Measurements from ENCODE around the gene RGS12. TPM values are rescaled to one million over a fixed set of nuclear protein-coding genes. Genes with fewer than 3 reads are reported as not detected.
A peak's percentile ranks its signal among the peaks of the same experiment; 100 is the strongest.

RGS12 gene
- total and polyA plus RNA-seq, 2 of the 8 experiments (the other 6 are each of a cell fraction or from before 2014, with no cell fraction given), result 6.0 to 16.4 TPM

DNA sequence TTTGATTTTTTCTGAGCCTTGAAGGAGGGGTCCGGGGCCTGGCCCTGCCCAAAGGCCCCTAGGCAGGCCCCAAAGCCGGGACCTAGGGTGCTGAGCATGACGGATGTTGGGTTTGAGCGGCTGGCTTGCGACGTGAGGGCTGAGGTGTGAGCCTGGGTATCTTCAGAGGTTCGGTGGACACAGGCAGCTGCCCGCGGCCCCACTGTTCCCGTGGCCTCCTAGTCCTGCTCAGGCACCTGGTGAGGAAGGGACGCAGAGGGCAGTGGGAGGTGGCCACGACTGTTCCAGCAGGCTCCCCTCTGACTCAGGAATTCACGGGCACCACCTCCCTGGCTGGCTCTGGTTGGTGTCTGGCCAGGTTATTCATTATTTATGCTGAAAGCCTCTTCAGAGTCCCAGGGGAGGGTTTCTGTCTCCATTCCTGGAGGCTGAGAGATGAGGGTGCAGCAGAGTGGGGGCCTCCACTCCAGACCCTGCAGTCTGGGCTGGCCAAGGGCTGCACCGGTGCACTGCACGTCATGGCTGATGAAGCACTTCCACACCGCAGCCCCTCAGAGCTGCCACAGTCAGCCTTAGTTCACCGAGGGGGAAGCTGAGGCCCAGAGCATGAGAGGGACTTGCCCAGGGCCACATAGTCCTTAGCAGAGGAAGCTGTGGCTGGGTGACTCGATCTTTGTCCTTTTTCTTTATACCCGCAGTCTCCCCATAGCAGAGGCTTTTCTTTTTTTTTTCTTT, 41.7 kb upstream of the RGS12 start:
- Histone ChIP-seq H3K79me2 (ENCODE audit: control insufficient read depth in 1 of 2, insufficient read depth in 2 of 2, low read length in 2 of 2) (no peaks in the 10 kb centered on the region), H3K27ac (ENCODE audit: low read depth, low read length) (no peak overlapping the region), H3K36me3 (ENCODE audit: control insufficient read depth in 2 of 4, insufficient read depth in 4 of 4, low read length in 3 of 4) (no peaks in the 10 kb centered on the region), H2BK20ac (ENCODE audit: low read length) (no peak overlapping the region), H2AK5ac (ENCODE audit: low read depth, low read length) (no peak overlapping the region), H3K79me1 (ENCODE audit: low read depth, low read length) (no peaks in the 10 kb centered on the region), H2BK15ac (ENCODE audit: low read length) (no peak overlapping the region), H2BK120ac (replicated peaks; ENCODE audit: low read depth, low read length) (no peak overlapping the region), H3K56ac (replicated peaks; ENCODE audit: insufficient read length, low read depth, low read length) (no peak overlapping the region), H3K4me1 (replicated peaks in 1 of 4; ENCODE audit: control insufficient read depth in 3 of 4, insufficient read depth in 4 of 4, low read length in 3 of 4) (peaks cover 0 to 8% (median 0%) of the 10 kb centered on the region in 4 experiments; a peak in 3 of 7 replicates), H4K20me1 (replicated peaks in 1 of 2; ENCODE audit: control insufficient read depth in 1 of 2, insufficient read depth in 2 of 2, low read length in 2 of 2) (peaks cover 1 to 6% of the 10 kb centered on the region in 2 experiments), H4K8ac (ENCODE audit: extremely low read depth, insufficient read depth, low read length) (peak overlapping the region; percentile 22), H3K4ac (replicated peaks; ENCODE audit: insufficient read length, low read depth, low read length) (no peak overlapping the region), H3K4me3 (ENCODE audit: extremely low read depth in 1 of 4, insufficient read depth in 2 of 4, low read depth in 3 of 4, low read length in 4 of 4) (no peak overlapping the region), H2BK5ac (ENCODE audit: low read depth, low read length) (0 out of 2 replicates have a peak overlapping the region, but pooled peaks have one; percentile 60), H2AFZ (ENCODE audit: low read length) (no peak overlapping the region), H3K9me3 (ENCODE audit: insufficient read depth in 2 of 2, low read depth in 1 of 2, low read length in 1 of 2) (no peaks in the 10 kb centered on the region), H3K23me2 (ENCODE audit: low read depth, low read length) (no peaks in the 10 kb centered on the region), H3K23ac (ENCODE audit: insufficient read length) (no peak overlapping the region), H4K91ac (replicated peaks; ENCODE audit: insufficient read length, low read length) (no peak overlapping the region), H2BK12ac (ENCODE audit: low read depth, low read length) (no peak overlapping the region), H3K4me2 (ENCODE audit: insufficient read depth in 1 of 2, low read depth in 2 of 2, low read length in 2 of 2) (no peak overlapping the region; a peak in 1 of 4 replicates), H3K9ac (replicated peaks in 1 of 4; ENCODE audit: extremely low read depth in 1 of 4, low read depth in 3 of 4, low read length in 3 of 4) (no peak overlapping the region), H3K18ac (ENCODE audit: extremely low read depth, low read length) (no peak overlapping the region), H4K5ac (ENCODE audit: insufficient read length, low read depth, low read length) (no peak overlapping the region), H3K14ac (ENCODE audit: insufficient read length) (no peak overlapping the region), H3K27me3 (replicated peaks in 1 of 4; ENCODE audit: control insufficient read depth in 3 of 4, extremely low read depth in 1 of 4, insufficient read depth in 3 of 4, low read length in 3 of 4) (no peaks in the 10 kb centered on the region)
- ChIA-PET POLR2A (ENCODE audit: partially characterized antibody) (interaction anchor here (1.9 kb wide), 1 partner anchor 67 kb away, joined by 4 read pairs; no protein-coding TSS in a partner anchor), CTCF (ENCODE audit: partially characterized antibody) (interaction anchor here (0.9 kb wide), 1 partner anchor 10 kb away, joined by 3 read pairs; no protein-coding TSS in a partner anchor)
- 81% methylated on average over 19 of the region's 19 CpGs; no CpG with 5 or more reads in 1 of the 2 experiments for WGBS, 2 experiments (ENCODE audit: extremely low coverage in 1 of 2, insufficient coverage in 1 of 2, insufficient read length in 1 of 2, insufficient replicate concordance in 2 of 2, low coverage in 1 of 2, low lambda C conversion rate in 2 of 2, missing lambda C conversion rate in 1 of 2)
- no peak for DNase-seq (ENCODE audit: low read depth in 1 of 2, low spot score in 2 of 2)
- FAIRE-seq, result no peak
- no peak for TF ChIP-seq RBBP5 (IDR thresholded peaks at IDR 0.05; ENCODE audit: borderline replicate concordance, low read depth, low read length)
- TF ChIP-seq TEAD4 (IDR thresholded peaks at IDR 0.05; ENCODE audit: low read depth, low read length), result no peak
- no peak for TF ChIP-seq GTF2F1 (IDR thresholded peaks at IDR 0.05; ENCODE audit: borderline replicate concordance, low read depth, low read length)
- no peak for TF ChIP-seq CBX5 (IDR thresholded peaks at IDR 0.05; ENCODE audit: low read depth, low read length)
- no peak for TF ChIP-seq EGR1 (IDR thresholded peaks at IDR 0.05; ENCODE audit: borderline replicate concordance, low read depth, low read length)
- TF ChIP-seq RNF2 (IDR thresholded peaks at IDR 0.05; ENCODE audit: borderline replicate concordance, low read depth, low read length, missing control alignments, poor library complexity, severe bottlenecking), result no peak
- TF ChIP-seq BACH1 (IDR thresholded peaks at IDR 0.05; ENCODE audit: low read length), result no peak
- TF ChIP-seq, protein P1, sequence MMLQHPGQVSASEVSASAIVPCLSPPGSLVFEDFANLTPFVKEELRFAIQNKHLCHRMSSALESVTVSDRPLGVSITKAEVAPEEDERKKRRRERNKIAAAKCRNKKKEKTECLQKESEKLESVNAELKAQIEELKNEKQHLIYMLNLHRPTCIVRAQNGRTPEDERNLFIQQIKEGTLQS (IDR thresholded peaks at IDR 0.05; ENCODE audit: insufficient read depth, low read depth, low read length), result no peak
- no peak for TF ChIP-seq CREB1 (IDR thresholded peaks at IDR 0.05)
- TF ChIP-seq SIN3A (conservative IDR thresholded peaks at IDR 0.05 in 1 of 2, IDR thresholded peaks at IDR 0.05 in 1 of 2; ENCODE audit: low read depth in 1 of 2, low read length in 2 of 2), result no peak
- no peak for TF ChIP-seq BRCA1 (IDR thresholded peaks at IDR 0.05; ENCODE audit: low read depth, low read length)
- TF ChIP-seq ZNF274 (IDR thresholded peaks at IDR 0.05; ENCODE audit: borderline replicate concordance, extremely low read depth, low read length), result no peak

Measured in H1 (cell line).